OCI-LY3 (cell line): ENCODE measurements around the gene SLC25A41.

Source experiments
- H2AFZ ChIP-seq: fragments of 200-600, 300-600 bp; shearing (Covaris generic); 2 replicates; pipeline ENCODE4 v1.6.0; 2014; ENCODE audit warnings: antibody characterized with exemption, low read depth, low read length
- H3K27ac ChIP-seq: fragments of 200-600, 300-600 bp; sonication (generic); 2 replicates; pipeline ENCODE4 v1.5.1; 2014; ENCODE audit warnings: mild to moderate bottlenecking, low read length, moderate library complexity, mixed read lengths
- H3K27me3 ChIP-seq: fragments of 200-600, 300-600 bp; sonication (generic); 2 replicates; pipeline ENCODE4 v1.6.1; 2014; ENCODE audit warnings: low read depth, low read length, mixed read lengths
- H3K36me3 ChIP-seq: fragments of 200-600, 300-600 bp; sonication (generic); replicated peaks from 2 replicates; pipeline ENCODE3; 2014; ENCODE audit warnings: low read depth, low read length, mixed read lengths
- H3K4me1 ChIP-seq: fragments of 300-600, 200-600 bp; sonication (generic); 2 replicates; pipeline ENCODE4 v1.6.1; 2014; ENCODE audit warnings: low read length, mixed read lengths
- H3K4me2 ChIP-seq: fragments of 200-600, 300-600 bp; sonication (generic); 2 replicates; pipeline ENCODE4 v1.6.1; 2014; ENCODE audit warnings: low read length, mixed read lengths
- H3K4me3 ChIP-seq: fragments of 300-600, 200-600 bp; sonication (generic); 2 replicates; pipeline ENCODE4 v1.5.1; 2014; ENCODE audit warnings: antibody characterized with exemption, mild to moderate bottlenecking, low read length, moderate library complexity
- H3K79me2 ChIP-seq: fragments of 300-600, 200-600 bp; shearing (Covaris generic); 2 replicates; pipeline ENCODE4 v1.6.1; 2014; ENCODE audit warnings: mild to moderate bottlenecking, low read length, mixed read lengths
- H3K9ac ChIP-seq: fragments of 300-600, 200-600 bp; shearing (Covaris generic); 2 replicates; pipeline ENCODE4 v1.6.0; 2014; ENCODE audit warnings: mild to moderate bottlenecking, low read length, moderate library complexity
- H3K9me3 ChIP-seq: fragments of 200-600, 300-600 bp; shearing (Covaris generic); 2 replicates; pipeline ENCODE4 v1.6.1; 2014; ENCODE audit warnings: low read length, mixed read lengths; ENCODE audit not compliant: insufficient read depth
- H4K20me1 ChIP-seq: fragments of 200-600, 300-600 bp; sonication (generic); 2 replicates; pipeline ENCODE4 v1.6.1; 2016; ENCODE audit warnings: low read length, mixed read lengths; ENCODE audit not compliant: insufficient read depth
- EZH2phosphoT487 ChIP-seq: fragments of 200-600 bp; shearing (Covaris generic); IDR thresholded peaks from 2 replicates; pipeline ENCODE4 v1.6.1; 2018; ENCODE audit warnings: antibody characterized with exemption, mixed run types, low read depth
- TF ChIP-seq, protein P1 (sequence below): fragments of 200-600, 300-600 bp; sonication (generic); IDR thresholded peaks from 2 replicates; pipeline ENCODE4 v1.5.1; 2014; ENCODE audit warnings: antibody characterized with exemption, low read length, low read depth

Gene SLC25A41

DNA sequence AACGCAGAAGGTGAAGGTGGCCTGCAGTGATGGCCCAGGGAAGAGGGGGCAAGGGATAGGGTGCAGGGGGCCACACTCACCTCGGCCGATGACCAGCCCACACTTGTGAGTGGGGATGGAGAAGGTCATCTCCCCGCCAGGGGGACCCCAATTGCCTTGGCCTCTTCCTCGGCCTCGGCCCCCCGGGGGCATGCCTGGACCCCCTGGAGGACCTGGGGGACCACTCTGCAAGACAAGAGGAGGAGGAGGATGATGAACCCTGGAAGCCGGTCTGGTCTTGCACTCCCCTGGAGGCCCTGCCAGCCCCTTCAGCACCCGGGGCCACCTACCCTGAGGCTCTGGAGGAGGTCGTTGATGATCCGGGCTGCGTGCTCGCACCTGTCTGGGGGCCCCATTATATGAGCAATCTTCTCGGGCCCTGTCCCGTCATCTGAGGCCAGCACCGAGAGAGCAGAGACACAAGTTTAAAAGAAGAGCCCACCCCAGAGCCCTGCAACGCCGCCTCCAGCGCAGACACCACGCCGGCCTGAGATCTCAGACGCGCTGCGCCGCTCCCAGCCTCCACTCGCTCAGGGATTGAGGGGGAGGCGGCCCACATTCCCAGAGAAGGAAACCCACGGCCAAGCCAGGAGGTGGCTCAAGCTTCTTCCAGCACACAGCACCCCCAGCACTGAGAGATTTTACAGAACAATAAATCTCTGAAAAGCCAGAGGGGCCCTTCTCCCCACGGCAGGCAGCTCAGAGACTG, 16.7 kb downstream of the SLC25A41 start:
- Histone ChIP-seq H3K27ac (no peak overlapping the region), H3K79me2 (peaks cover 48% of the 10 kb centered on the region), H3K4me1 (no peaks in the 10 kb centered on the region), H3K9ac (no peak overlapping the region), H3K4me3 (no peak overlapping the region), H3K4me2 (no peak overlapping the region), H3K27me3 (no peaks in the 10 kb centered on the region), H3K36me3 (peaks cover 92% of the 10 kb centered on the region), H3K9me3 (no peaks in the 10 kb centered on the region), H2AFZ (no peak overlapping the region), H4K20me1 (peaks cover 50% of the 10 kb centered on the region)
- TF ChIP-seq, protein P1, sequence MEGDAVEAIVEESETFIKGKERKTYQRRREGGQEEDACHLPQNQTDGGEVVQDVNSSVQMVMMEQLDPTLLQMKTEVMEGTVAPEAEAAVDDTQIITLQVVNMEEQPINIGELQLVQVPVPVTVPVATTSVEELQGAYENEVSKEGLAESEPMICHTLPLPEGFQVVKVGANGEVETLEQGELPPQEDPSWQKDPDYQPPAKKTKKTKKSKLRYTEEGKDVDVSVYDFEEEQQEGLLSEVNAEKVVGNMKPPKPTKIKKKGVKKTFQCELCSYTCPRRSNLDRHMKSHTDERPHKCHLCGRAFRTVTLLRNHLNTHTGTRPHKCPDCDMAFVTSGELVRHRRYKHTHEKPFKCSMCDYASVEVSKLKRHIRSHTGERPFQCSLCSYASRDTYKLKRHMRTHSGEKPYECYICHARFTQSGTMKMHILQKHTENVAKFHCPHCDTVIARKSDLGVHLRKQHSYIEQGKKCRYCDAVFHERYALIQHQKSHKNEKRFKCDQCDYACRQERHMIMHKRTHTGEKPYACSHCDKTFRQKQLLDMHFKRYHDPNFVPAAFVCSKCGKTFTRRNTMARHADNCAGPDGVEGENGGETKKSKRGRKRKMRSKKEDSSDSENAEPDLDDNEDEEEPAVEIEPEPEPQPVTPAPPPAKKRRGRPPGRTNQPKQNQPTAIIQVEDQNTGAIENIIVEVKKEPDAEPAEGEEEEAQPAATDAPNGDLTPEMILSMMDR: no peak
- no peak for TF ChIP-seq EZH2phosphoT487

GRCh38 chr19:6415591-6416190, 17.9 kb downstream of the SLC25A41 start:
- TF ChIP-seq, protein P1: no peak
- TF ChIP-seq EZH2phosphoT487: no peak
- Histone ChIP-seq H3K9ac (no peak overlapping the region), H2AFZ (no peak overlapping the region), H3K4me2 (no peak overlapping the region), H3K27ac (no peak overlapping the region), H3K27me3 (no peaks in the 10 kb centered on the region), H3K4me1 (no peaks in the 10 kb centered on the region), H3K9me3 (no peaks in the 10 kb centered on the region), H3K36me3 (peaks cover 84% of the 10 kb centered on the region), H3K4me3 (no peak overlapping the region), H4K20me1 (peaks cover 41% of the 10 kb centered on the region), H3K79me2 (peaks cover 36% of the 10 kb centered on the region)

- Histone ChIP-seq H3K36me3 (peaks cover 77% of the 10 kb centered on the region), H2AFZ (no peak overlapping the region), H3K79me2 (peaks cover 29% of the 10 kb centered on the region)
Observed at GRCh38 chr19:6414793-6415590, 18.6 kb downstream of the SLC25A41 start.

More at GRCh38 chr19:6414793-6415590, 18.6 kb downstream of the SLC25A41 start:
- no peaks in the 10 kb centered on the region for H3K27me3 ChIP-seq
- H3K27ac ChIP-seq: no peak overlapping the region
- H3K4me2 ChIP-seq: no peak overlapping the region
- H3K9ac ChIP-seq: no peak overlapping the region
- H4K20me1 ChIP-seq: peaks cover 34% of the 10 kb centered on the region
- H3K4me3 ChIP-seq: no peak overlapping the region
- no peaks in the 10 kb centered on the region for H3K9me3 ChIP-seq
- TF ChIP-seq EZH2phosphoT487: no peak
- TF ChIP-seq, protein P1: no peak
- no peaks in the 10 kb centered on the region for H3K4me1 ChIP-seq
